Heart left ventricle (tissue), 16 donors: ENCODE results near the gene SELENOK. TPM values are rescaled to one million over a fixed set of nuclear protein-coding genes. Genes with fewer than 3 reads are reported as not detected.

Source experiments
- ATAC-seq, 4 donors: fragments of 200-7000 bp; cut with Tn5 transposase; one replicate each; pipeline ENCODE4 v1.9.1; 2020 to 2022; ENCODE audit warnings: moderate library complexity in 4 of 4, mild to moderate bottlenecking in 3 of 4, moderate number of reproducible peaks in 1 of 4
- DNase-seq, 5 donors: peaks; one replicate each; pipeline ENCODE4 v3.0.0-alpha.2; 2020
- H3K27ac ChIP-seq, 12 donors: fragments of 200-600 bp; sonication (generic) in 4 of 12; one replicate each; pipeline versions ENCODE4 v1.5.0 to v1.8.0; 2016 to 2022; ENCODE audit warnings: mild to moderate bottlenecking in 2 of 12
- H3K27me3 ChIP-seq, 9 donors: fragments of 200-600 bp; sonication (generic) in 2 of 9; one replicate each; pipeline versions ENCODE4 v1.5.1 to v1.8.0; 2016 to 2022; ENCODE audit warnings: mild to moderate bottlenecking in 3 of 9
- H3K36me3 ChIP-seq, 9 donors: fragments of 200-600 bp; sonication (generic) in 2 of 9; one replicate each; pipeline versions ENCODE4 v1.5.0 to v1.8.0; 2018 to 2022; ENCODE audit warnings: mild to moderate bottlenecking in 2 of 9
- H3K4me1 ChIP-seq, 12 donors: fragments of 200-600 bp; sonication (generic) in 4 of 12; one replicate each; pipeline versions ENCODE4 v1.5.0 to v1.8.0; 2016 to 2022; ENCODE audit warnings: mild to moderate bottlenecking in 3 of 12
- H3K4me3 ChIP-seq, 12 donors: fragments of 200-600 bp; sonication (generic) in 4 of 12; one replicate each; pipeline versions ENCODE4 v1.5.0 to v1.8.0; 2017 to 2022; ENCODE audit warnings: mild to moderate bottlenecking in 9 of 12, moderate library complexity in 4 of 12
- H3K9me3 ChIP-seq, 12 donors: fragments of 200-600 bp; sonication (generic) in 4 of 12; one replicate each; pipeline versions ENCODE4 v1.5.0 to v1.8.0; 2016 to 2022; ENCODE audit warnings: mild to moderate bottlenecking in 1 of 12
- POLR2A ChIP-seq, 2 donors: fragments of 450-650 bp; IDR thresholded peaks; one replicate each; pipeline ENCODE4 v1.6.1; 2017; ENCODE audit warnings: antibody characterized with exemption in 2 of 2, mild to moderate bottlenecking in 2 of 2, moderate library complexity in 2 of 2
- WGBS, 4 donors: extraction: QIAGEN DNeasy Blood & Tissue Kit in 2 of 4; methylation state at CpG; one replicate each; pipeline versions ENCODE4 v1.1.5 to v1.1.7; 2013 to 2018; 5-methylcytosine and 5-hydroxymethylcytosine counted together
- intact Hi-C, 10 donors: fragments of 100-400 bp; cut with DNase I; formaldehyde crosslinking; loops; one replicate each; pipeline versions ENCODE4 v1.11.1 to v1.14.2; 2022
- polyA plus RNA-seq, 2 donors: library from polyadenylated mRNA; stranded (reverse); fragments of 200-250 nt; gene quantifications; one replicate each; pipeline ENCODE4 v1.2.3, GENCODE V29; 2013
- total RNA-seq, 9 donors: library from RNA; depleted of rRNA in 2 of 9; stranded (reverse); fragments of >200 nt in 2 of 9; fragmentation: NEBNext Ultra II Directional in 3 of 9; extraction: Animal tissue kit (Norgen Biotek cat#: 25700) in 3 of 9; gene quantifications; one replicate each; pipeline versions ENCODE4 v1.1.0 to v1.2.4, GENCODE V29; 2016 to 2023
- TF ChIP-seq, protein P1 (sequence below), 12 donors: fragments of 200-600 bp; sonication (generic) in 4 of 12; IDR thresholded peaks; one replicate each; pipeline versions ENCODE4 v1.5.0 to v1.8.0; 2018 to 2022; ENCODE audit warnings: antibody characterized with exemption in 12 of 12, mild to moderate bottlenecking in 5 of 12
- donor health status: ischemic (EF 13 %, LVEDD 7.1; RV severe dilation, severe dysfunction).
- donor health status: healthy with polysubstance abuse.
- donor health status: DM: no; HTN: yes; CAD: no.
- donor health status: DM: no; HTN: no; CAD: no.
- donor health status: ischemic (EF 25% LVEDD 6.9; RV normal size, moderate dysfunction).
- donor health status: ischemic (EF 25% LVEDD 5.7; RV mildly dilated, moderate dysfunction).
- donor health status: healthy.
- donor health status: DM: yes; HTN: yes; CAD: no.
- donor health status: ischemic (EF 35%, LVEDD 5.7; RV mildly dilated, moderate dysfunction).
- donor health status: nonischemic (EF 11% LVEDD 7.7; RV severe dilation, severe dysfunction).
- donor health status: DM: yes; HTN: yes; CAD: no.
- donor health status: PGD.
- donor health status: ischemic (EF 29% LVEDD 5.4; RV normal size, mild dysfunction).
- donor health status: nonischemic (EF 23%, LVEDD 6.1; RV moderate dilation, normal function).

The SELENOK gene
- total and polyA plus RNA-seq, 11 donors: 65.7 to 242 (median 100) TPM

GRCh38 chr3:53863145-53863544 lies 28.5 kb downstream of the SELENOK start:
- H3K36me3 ChIP-seq: peaks cover 0 to 94% (median 76%) of the 10 kb centered on the region in 9 donors
- H3K27ac ChIP-seq: no peak overlapping the region
- no peak overlapping the region for H3K4me3 ChIP-seq
- 87 to 100% (median 93%) methylated on average over 1 of the region's 1 CpG for WGBS, 4 donors
- no peaks in the 10 kb centered on the region for H3K9me3 ChIP-seq
- TF ChIP-seq, protein P1, sequence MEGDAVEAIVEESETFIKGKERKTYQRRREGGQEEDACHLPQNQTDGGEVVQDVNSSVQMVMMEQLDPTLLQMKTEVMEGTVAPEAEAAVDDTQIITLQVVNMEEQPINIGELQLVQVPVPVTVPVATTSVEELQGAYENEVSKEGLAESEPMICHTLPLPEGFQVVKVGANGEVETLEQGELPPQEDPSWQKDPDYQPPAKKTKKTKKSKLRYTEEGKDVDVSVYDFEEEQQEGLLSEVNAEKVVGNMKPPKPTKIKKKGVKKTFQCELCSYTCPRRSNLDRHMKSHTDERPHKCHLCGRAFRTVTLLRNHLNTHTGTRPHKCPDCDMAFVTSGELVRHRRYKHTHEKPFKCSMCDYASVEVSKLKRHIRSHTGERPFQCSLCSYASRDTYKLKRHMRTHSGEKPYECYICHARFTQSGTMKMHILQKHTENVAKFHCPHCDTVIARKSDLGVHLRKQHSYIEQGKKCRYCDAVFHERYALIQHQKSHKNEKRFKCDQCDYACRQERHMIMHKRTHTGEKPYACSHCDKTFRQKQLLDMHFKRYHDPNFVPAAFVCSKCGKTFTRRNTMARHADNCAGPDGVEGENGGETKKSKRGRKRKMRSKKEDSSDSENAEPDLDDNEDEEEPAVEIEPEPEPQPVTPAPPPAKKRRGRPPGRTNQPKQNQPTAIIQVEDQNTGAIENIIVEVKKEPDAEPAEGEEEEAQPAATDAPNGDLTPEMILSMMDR (IDR thresholded peaks at IDR 0.05): no peak
- TF ChIP-seq POLR2A (IDR thresholded peaks at IDR 0.05): no peak
- DNase-seq: no peak
- no peak for ATAC-seq
- peaks cover 0 to 8% (median 0%) of the 10 kb centered on the region in 12 donors for H3K4me1 ChIP-seq
- intact Hi-C loops: no loop called here
- no peaks in the 10 kb centered on the region for H3K27me3 ChIP-seq

- H3K4me1 ChIP-seq: peaks cover 0 to 8% (median 0%) of the 10 kb centered on the region in 12 donors
- no peak for TF ChIP-seq POLR2A (IDR thresholded peaks at IDR 0.05)
- TF ChIP-seq, protein P1 (IDR thresholded peaks at IDR 0.05): no peak
- intact Hi-C loops: no loop called here
- ATAC-seq (no peak), DNase-seq (no peak)
- H3K4me3 ChIP-seq: no peak overlapping the region
- 84 to 90% (median 88%) methylated on average over 3 of the region's 3 CpGs for WGBS, 4 donors
- H3K36me3 ChIP-seq: peaks cover 0 to 85% (median 67%) of the 10 kb centered on the region in 9 donors
- no peak overlapping the region for H3K27ac ChIP-seq
- no peaks in the 10 kb centered on the region for H3K9me3 ChIP-seq
- no peaks in the 10 kb centered on the region for H3K27me3 ChIP-seq
Measured at GRCh38 chr3:53862241-53862640, 29.4 kb downstream of the SELENOK start.

- WGBS, 4 donors: 46 to 63% (median 62%) methylated on average over 4 of the region's 4 CpGs
- DNase-seq: no peak
- intact Hi-C loops: no loop called here
- H3K4me1 ChIP-seq: peaks cover 0 to 8% (median 0%) of the 10 kb centered on the region in 12 donors
- ATAC-seq: peak in 3 of 4 donors; percentile 42 to 67 (median 47)
- no peak overlapping the region for H3K27ac ChIP-seq
- H3K9me3 ChIP-seq: no peaks in the 10 kb centered on the region
- TF ChIP-seq, protein P1 (IDR thresholded peaks at IDR 0.05): no peak
- TF ChIP-seq POLR2A (IDR thresholded peaks at IDR 0.05): no peak
- no peak overlapping the region for H3K4me3 ChIP-seq
- H3K27me3 ChIP-seq: no peaks in the 10 kb centered on the region
- H3K36me3 ChIP-seq: peaks cover 0 to 65% (median 53%) of the 10 kb centered on the region in 9 donors
Measured at GRCh38 chr3:53860196-53860595, 31.5 kb downstream of the SELENOK start.

DNA sequence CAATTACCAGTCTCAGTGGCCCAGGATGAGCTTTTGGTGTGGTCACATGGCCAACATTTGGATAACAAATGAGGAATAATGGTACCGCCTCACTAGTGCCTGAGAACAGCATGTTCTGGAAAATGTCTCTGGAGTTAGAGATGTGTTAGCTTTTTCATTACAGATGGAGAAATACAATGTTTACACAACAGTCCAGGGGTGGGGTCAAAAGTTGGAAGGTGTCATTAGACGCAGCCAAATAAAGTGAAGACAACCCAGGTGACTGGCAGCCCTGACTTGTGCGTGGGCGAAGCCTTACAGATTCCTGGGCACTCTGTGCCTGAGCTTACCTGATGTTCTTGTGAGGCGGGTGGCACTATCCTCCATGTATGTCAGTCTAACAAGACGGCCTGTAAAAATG lies 32.5 kb downstream of the SELENOK start:
- intact Hi-C loops: loop anchor here in 1 of 10 donors (10.0 kb wide), 1 partner anchor 564 kb away; no protein-coding TSS in a partner anchor
- H3K27me3 ChIP-seq: no peaks in the 10 kb centered on the region
- WGBS, 4 donors: 91 to 97% (median 95%) methylated on average over 6 of the region's 6 CpGs
- peaks cover 0 to 8% (median 0%) of the 10 kb centered on the region in 12 donors for H3K4me1 ChIP-seq
- H3K9me3 ChIP-seq: no peaks in the 10 kb centered on the region
- H3K4me3 ChIP-seq: no peak overlapping the region
- H3K36me3 ChIP-seq: peaks cover 0 to 55% (median 43%) of the 10 kb centered on the region in 9 donors
- ATAC-seq (peak in 1 of 4 donors; percentile 38), DNase-seq (no peak)
- TF ChIP-seq POLR2A (IDR thresholded peaks at IDR 0.05): no peak
- TF ChIP-seq, protein P1 (IDR thresholded peaks at IDR 0.05): no peak
- no peak overlapping the region for H3K27ac ChIP-seq
